ENCODE results near the gene TMEM117.
"Not testable (repeated sequence)": the region's sequence is repeated elsewhere in the genome, so short reads cannot be mapped to it uniquely, and the experiment has no call there.

The TMEM117 gene

GRCh38 chr12:44100264-44100663 is 264.4 kb downstream of the TMEM117 start:
- DNase-seq (ENCODE audit: low spot score) = no peak

GRCh38 chr12:44101475-44101874 is 265.6 kb downstream of the TMEM117 start:
- DNase-seq (ENCODE audit: low spot score) = no peak

- no peak for DNase-seq (ENCODE audit: low spot score)
These were observed 279.0 kb downstream of the TMEM117 start for GRCh38 chr12:44114906-44115305.

GRCh38 chr12:44117337-44117736 is 281.5 kb downstream of the TMEM117 start:
- no peak for DNase-seq (ENCODE audit: low spot score)

GRCh38 chr12:44118946-44119345 is 283.1 kb downstream of the TMEM117 start:
- DNase-seq (ENCODE audit: low spot score) = no peak

- DNase-seq (ENCODE audit: low spot score) = no peak
These were observed 290.9 kb downstream of the TMEM117 start for GRCh38 chr12:44126806-44127205.

GRCh38 chr12:44127966-44128710 is 292.3 kb downstream of the TMEM117 start:
- DNase-seq (ENCODE audit: low spot score) = no peak

GRCh38 chr12:44143175-44143574 is 307.3 kb downstream of the TMEM117 start:
- DNase-seq (ENCODE audit: low spot score) = no peak

GRCh38 chr12:44148936-44149335 is 313.1 kb downstream of the TMEM117 start:
- DNase-seq (ENCODE audit: low spot score) = no peak

- no peak for DNase-seq (ENCODE audit: low spot score)
These were observed 318.2 kb downstream of the TMEM117 start for GRCh38 chr12:44154128-44154527.

GRCh38 chr12:44155358-44155757 is 319.5 kb downstream of the TMEM117 start:
- no peak for DNase-seq (ENCODE audit: low spot score)

- no peak for DNase-seq (ENCODE audit: low spot score)
These were observed 321.5 kb downstream of the TMEM117 start for GRCh38 chr12:44157359-44157758.

GRCh38 chr12:44158746-44159145 is 322.9 kb downstream of the TMEM117 start:
- DNase-seq (ENCODE audit: low spot score) = no peak

- no peak for DNase-seq (ENCODE audit: low spot score)
These were observed 323.3 kb downstream of the TMEM117 start for GRCh38 chr12:44159216-44159615.

- no peak for DNase-seq (ENCODE audit: low spot score)
These were observed 324.0 kb downstream of the TMEM117 start for GRCh38 chr12:44159862-44160261.

- no peak for DNase-seq (ENCODE audit: low spot score)
These were observed 327.1 kb downstream of the TMEM117 start for GRCh38 chr12:44162961-44163360.

- no peak for DNase-seq (ENCODE audit: low spot score)
These were observed 338.2 kb downstream of the TMEM117 start for GRCh38 chr12:44174053-44174452.

GRCh38 chr12:44184499-44185206 is 348.8 kb downstream of the TMEM117 start:
- no peak for DNase-seq (ENCODE audit: low spot score)

- no peak for DNase-seq (ENCODE audit: low spot score)
These were observed 357.4 kb downstream of the TMEM117 start for GRCh38 chr12:44193281-44193680.

- not testable (repeated sequence) for DNase-seq (ENCODE audit: low spot score)
These were observed 359.8 kb downstream of the TMEM117 start for GRCh38 chr12:44195719-44196118.

- no peak for DNase-seq (ENCODE audit: low spot score)
These were observed 370.2 kb downstream of the TMEM117 start for GRCh38 chr12:44206045-44206444.

GRCh38 chr12:44217146-44217883 is 381.4 kb downstream of the TMEM117 start:
- DNase-seq (ENCODE audit: low spot score) = no peak

GRCh38 chr12:44223736-44224135 is 387.9 kb downstream of the TMEM117 start:
- no peak for DNase-seq (ENCODE audit: low spot score)
